HG02763 (cell line): ENCODE data around the gene IFT27.

ENCODE experiments used
- ATAC-seq: cut with Tn5 transposase; IDR thresholded peaks from one replicate; pipeline ENCODE4 v1.9.1; 2021; ENCODE audit warnings: mild to moderate bottlenecking, moderate library complexity; ENCODE audit not compliant: unreplicated experiment

The IFT27 gene

GRCh38 chr22:36775964-36776669 lies at the start of gene IFT27:
IFT27 (minus strand) TSS chr22:36776119; CDS start chr22:36775707, 412 bp downstream.
- peak; percentile 93 for ATAC-seq

GRCh38 chr22:36824655-36825054 lies 48.7 kb upstream of the IFT27 start:
- ATAC-seq = no peak

- ATAC-seq = no peak
These were observed 47.4 kb upstream of the IFT27 start for GRCh38 chr22:36823186-36823839.

GRCh38 chr22:36822581-36822980 lies 46.7 kb upstream of the IFT27 start:
- ATAC-seq = no peak

GRCh38 chr22:36819112-36819511 lies 43.2 kb upstream of the IFT27 start:
- no peak for ATAC-seq

GRCh38 chr22:36818010-36818642 lies 42.2 kb upstream of the IFT27 start:
- ATAC-seq = no peak

GRCh38 chr22:36817525-36817848 lies 41.6 kb upstream of the IFT27 start:
- no peak for ATAC-seq

GRCh38 chr22:36816636-36817524 lies 41.0 kb upstream of the IFT27 start, which contains the start of gene PVALB:
PVALB (minus strand) TSS chr22:36817035; CDS start chr22:36817005, 30 bp downstream.
- no peak for ATAC-seq

- ATAC-seq = no peak
These were observed 40.4 kb upstream of the IFT27 start for GRCh38 chr22:36816339-36816635.

GRCh38 chr22:36815558-36816338 lies 39.8 kb upstream of the IFT27 start:
- no peak for ATAC-seq

- no peak for ATAC-seq
These were observed 38.9 kb upstream of the IFT27 start for GRCh38 chr22:36814801-36815200.

GRCh38 chr22:36811094-36811800 lies 35.3 kb upstream of the IFT27 start:
- ATAC-seq = no peak

- ATAC-seq = no peak
These were observed 33.4 kb upstream of the IFT27 start for GRCh38 chr22:36809351-36809750.

- ATAC-seq = no peak
These were observed 32.9 kb upstream of the IFT27 start for GRCh38 chr22:36808721-36809344.

- no peak for ATAC-seq
These were observed 31.7 kb upstream of the IFT27 start for GRCh38 chr22:36807627-36808026.

GRCh38 chr22:36806835-36807234 lies 30.9 kb upstream of the IFT27 start:
- no peak for ATAC-seq

GRCh38 chr22:36803358-36803757 lies 27.4 kb upstream of the IFT27 start:
- no peak for ATAC-seq

GRCh38 chr22:36798674-36799066 lies 22.8 kb upstream of the IFT27 start:
- ATAC-seq = no peak

- ATAC-seq = no peak
These were observed 22.2 kb upstream of the IFT27 start for GRCh38 chr22:36797911-36798673.
